HEK293 (cell line): ENCODE data around the gene GRK7.

ENCODE experiments used
- KLF10 ChIP-seq: fragments of 450-650 bp; IDR thresholded peaks from 2 replicates; pipeline ENCODE4 v1.5.1; 2018; ENCODE audit warnings: missing biosample characterization, mild to moderate bottlenecking, missing genetic modification characterization
- PATZ1 ChIP-seq: fragments of 450-650 bp; formaldehyde crosslinking; IDR thresholded peaks from 2 replicates; pipeline ENCODE4 v1.5.1; 2016; ENCODE audit warnings: missing biosample characterization, missing genetic modification characterization
- SCRT1 ChIP-seq: fragments of 450-650 bp; formaldehyde crosslinking; IDR thresholded peaks from 2 replicates; pipeline ENCODE4 v1.5.1; 2016; ENCODE audit warnings: missing biosample characterization, missing genetic modification characterization, borderline replicate concordance
- YY1 ChIP-seq: fragments of 450-650 bp; formaldehyde crosslinking; IDR thresholded peaks from 2 replicates; pipeline ENCODE4 v1.5.1; 2018; ENCODE audit warnings: missing biosample characterization, missing genetic modification characterization
- ZBTB21 ChIP-seq: fragments of 450-650 bp; formaldehyde crosslinking; IDR thresholded peaks from 2 replicates; pipeline ENCODE4 v1.5.1; 2017; ENCODE audit warnings: missing biosample characterization, missing genetic modification characterization
- ZNF19 ChIP-seq: fragments of 450-650 bp; formaldehyde crosslinking; IDR thresholded peaks from 2 replicates; pipeline ENCODE4; 2016; ENCODE audit warnings: missing biosample characterization, missing genetic modification characterization, low read depth
- ZNF280C ChIP-seq: fragments of 450-650 bp; formaldehyde crosslinking; IDR thresholded peaks from 2 replicates; pipeline ENCODE4 v1.5.1; 2016; ENCODE audit warnings: missing biosample characterization, missing genetic modification characterization
- ZNF558 ChIP-seq: fragments of 450-650 bp; formaldehyde crosslinking; IDR thresholded peaks from 2 replicates; pipeline ENCODE4 v1.5.1; 2016; ENCODE audit warnings: missing biosample characterization, missing genetic modification characterization
- ZNF645 ChIP-seq: fragments of 450-650 bp; formaldehyde crosslinking; IDR thresholded peaks from 2 replicates; pipeline ENCODE4; 2016; ENCODE audit warnings: missing biosample characterization, missing genetic modification characterization
- TF ChIP-seq, protein P1 (sequence below): fragments of 450-650 bp; formaldehyde crosslinking; IDR thresholded peaks from 2 replicates; pipeline ENCODE4 v1.5.1; 2016; ENCODE audit warnings: missing biosample characterization, missing genetic modification characterization
- TF ChIP-seq, protein P2 (sequence below): fragments of 450-650 bp; formaldehyde crosslinking; IDR thresholded peaks from 2 replicates; pipeline ENCODE4 v1.5.1; 2016; ENCODE audit warnings: missing biosample characterization, missing genetic modification characterization

DNA sequence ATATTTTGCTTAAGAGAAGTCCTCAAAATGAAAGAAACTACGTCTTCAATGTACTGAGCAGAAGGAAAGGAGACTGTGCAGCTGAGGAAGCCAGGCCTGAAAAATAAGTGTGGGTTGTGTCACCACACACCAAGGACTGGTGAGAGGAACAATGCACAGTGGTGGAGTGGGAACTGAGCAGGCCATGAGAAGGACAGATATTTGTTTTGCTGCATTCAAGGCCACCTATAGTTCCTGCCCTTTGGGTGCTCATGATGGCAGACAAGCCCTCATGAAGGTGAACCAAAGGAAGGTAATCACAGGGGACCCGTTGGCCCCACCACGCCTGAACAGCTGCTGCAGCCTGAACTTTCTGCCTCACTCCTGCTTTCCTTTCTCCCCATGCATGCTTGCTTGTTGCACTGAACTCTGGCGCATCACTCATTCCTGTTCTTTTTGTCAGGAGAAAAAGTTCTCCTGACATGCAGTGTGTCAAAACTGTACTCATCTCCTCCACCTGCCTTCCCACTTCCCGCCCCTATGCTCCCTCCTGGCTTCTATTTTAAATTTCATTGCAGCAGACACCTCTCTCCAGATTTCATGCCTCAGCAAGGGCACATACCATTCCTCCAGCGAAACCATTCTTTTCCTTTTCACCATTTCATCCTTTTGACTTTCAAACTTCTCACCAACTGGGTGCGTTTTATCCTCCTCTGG, 27.3 kb upstream of the GRK7 start:
- TF ChIP-seq, protein P1, sequence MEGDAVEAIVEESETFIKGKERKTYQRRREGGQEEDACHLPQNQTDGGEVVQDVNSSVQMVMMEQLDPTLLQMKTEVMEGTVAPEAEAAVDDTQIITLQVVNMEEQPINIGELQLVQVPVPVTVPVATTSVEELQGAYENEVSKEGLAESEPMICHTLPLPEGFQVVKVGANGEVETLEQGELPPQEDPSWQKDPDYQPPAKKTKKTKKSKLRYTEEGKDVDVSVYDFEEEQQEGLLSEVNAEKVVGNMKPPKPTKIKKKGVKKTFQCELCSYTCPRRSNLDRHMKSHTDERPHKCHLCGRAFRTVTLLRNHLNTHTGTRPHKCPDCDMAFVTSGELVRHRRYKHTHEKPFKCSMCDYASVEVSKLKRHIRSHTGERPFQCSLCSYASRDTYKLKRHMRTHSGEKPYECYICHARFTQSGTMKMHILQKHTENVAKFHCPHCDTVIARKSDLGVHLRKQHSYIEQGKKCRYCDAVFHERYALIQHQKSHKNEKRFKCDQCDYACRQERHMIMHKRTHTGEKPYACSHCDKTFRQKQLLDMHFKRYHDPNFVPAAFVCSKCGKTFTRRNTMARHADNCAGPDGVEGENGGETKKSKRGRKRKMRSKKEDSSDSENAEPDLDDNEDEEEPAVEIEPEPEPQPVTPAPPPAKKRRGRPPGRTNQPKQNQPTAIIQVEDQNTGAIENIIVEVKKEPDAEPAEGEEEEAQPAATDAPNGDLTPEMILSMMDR (tag by site-specific recombination): no peak
- TF ChIP-seq ZNF19 (tag by site-specific recombination) (no peak), SCRT1 (tag by site-specific recombination) (no peak), YY1 (tag by site-specific recombination) (no peak), KLF10 (tag by site-specific recombination) (no peak), ZNF280C (tag by site-specific recombination) (no peak), ZNF558 (tag by site-specific recombination) (no peak), ZNF645 (tag by site-specific recombination) (no peak), PATZ1 (tag by site-specific recombination) (no peak), ZBTB21 (tag by site-specific recombination) (no peak)
- TF ChIP-seq, protein P2, sequence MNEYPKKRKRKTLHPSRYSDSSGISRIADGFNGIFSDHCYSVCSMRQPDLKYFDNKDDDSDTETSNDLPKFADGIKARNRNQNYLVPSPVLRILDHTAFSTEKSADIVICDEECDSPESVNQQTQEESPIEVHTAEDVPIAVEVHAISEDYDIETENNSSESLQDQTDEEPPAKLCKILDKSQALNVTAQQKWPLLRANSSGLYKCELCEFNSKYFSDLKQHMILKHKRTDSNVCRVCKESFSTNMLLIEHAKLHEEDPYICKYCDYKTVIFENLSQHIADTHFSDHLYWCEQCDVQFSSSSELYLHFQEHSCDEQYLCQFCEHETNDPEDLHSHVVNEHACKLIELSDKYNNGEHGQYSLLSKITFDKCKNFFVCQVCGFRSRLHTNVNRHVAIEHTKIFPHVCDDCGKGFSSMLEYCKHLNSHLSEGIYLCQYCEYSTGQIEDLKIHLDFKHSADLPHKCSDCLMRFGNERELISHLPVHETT: no peak
